ENCODE results near the gene SGSM2. TPM values are rescaled to one million over a fixed set of nuclear protein-coding genes. Genes with fewer than 3 reads are reported as not detected.

The SGSM2 gene
- total RNA-seq, 2 donors from 2014 or later, result 35.2 to 43.4 TPM

DNA sequence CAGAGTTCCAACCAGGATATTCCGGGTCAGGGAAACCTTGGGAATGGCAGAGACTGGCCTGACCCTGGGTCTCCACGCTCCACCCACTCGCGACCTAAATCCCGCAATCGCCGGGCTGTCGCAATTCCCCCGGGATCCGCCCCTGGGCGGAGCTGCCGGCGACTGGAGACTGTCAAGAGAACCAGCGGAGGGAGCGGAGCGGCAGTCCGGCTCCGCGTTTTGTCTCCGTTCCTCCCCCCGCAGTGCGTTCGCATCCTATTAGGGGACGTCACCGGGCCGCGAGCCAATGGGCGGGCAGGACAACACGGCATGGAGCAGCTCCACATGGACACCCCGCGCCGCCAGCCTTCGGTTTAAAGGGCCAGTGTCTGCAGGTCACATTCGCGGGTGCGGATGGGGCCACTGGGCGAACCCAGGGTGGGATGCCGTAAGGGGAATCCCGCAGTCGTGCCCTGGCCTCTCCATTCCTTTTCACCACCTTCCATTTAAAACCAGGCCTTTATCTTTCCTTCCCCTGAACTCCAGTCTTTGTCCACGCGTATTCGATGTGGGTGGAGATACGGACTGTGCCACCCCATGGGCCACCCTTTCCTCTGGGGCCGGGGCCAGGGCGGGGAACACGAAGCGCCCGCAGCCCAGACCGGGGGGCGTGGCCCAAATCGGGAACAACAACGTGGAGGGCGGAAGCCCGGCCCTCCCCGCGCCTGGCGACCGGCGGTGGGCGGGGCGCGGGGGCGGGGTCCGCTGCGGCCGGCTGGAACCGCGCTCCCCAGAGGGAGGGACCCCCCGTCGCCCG is 64.3 kb downstream of the SGSM2 start:
- H3K4me3 Mint-ChIP-seq, result peak overlapping the region; percentile 97
- peak overlapping the region; percentile 92 for H3K27ac Mint-ChIP-seq
- H3K4me1 Mint-ChIP-seq, result peaks cover 18% of the 10 kb centered on the region
- H3K9me3 Mint-ChIP-seq, result no peaks in the 10 kb centered on the region
- peaks cover 20% of the 10 kb centered on the region for H3K36me3 Mint-ChIP-seq (ENCODE audit: low read depth)
- H3K27me3 Mint-ChIP-seq, result no peaks in the 10 kb centered on the region
- peak; percentile 60 for ATAC-seq (replicated peaks)

DNA sequence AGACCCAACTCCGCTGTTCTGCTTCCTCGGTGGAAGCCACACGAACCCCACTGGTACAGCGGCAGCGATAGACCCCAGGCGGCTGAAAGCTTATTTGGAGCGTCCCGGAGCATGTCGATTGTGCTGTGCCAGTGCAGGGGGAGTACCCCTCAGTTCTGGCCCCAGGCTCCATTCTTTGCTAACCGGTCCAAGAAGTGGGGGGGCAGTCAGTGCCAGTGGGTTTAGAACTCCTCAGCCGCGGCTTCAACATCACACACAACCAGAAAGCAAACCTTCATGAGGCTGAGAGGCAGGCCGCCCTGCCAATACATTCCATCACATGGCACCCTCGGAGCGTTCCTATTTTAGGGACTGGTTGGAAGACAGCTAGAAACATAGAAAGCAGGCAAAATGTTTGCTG is 65.2 kb downstream of the SGSM2 start:
- H3K27me3 Mint-ChIP-seq, result no peaks in the 10 kb centered on the region
- H3K27ac Mint-ChIP-seq, result peak overlapping the region; percentile 92
- no peaks in the 10 kb centered on the region for H3K9me3 Mint-ChIP-seq
- no peak for ATAC-seq (replicated peaks)
- H3K36me3 Mint-ChIP-seq (ENCODE audit: low read depth), result peaks cover 20% of the 10 kb centered on the region
- peak overlapping the region; percentile 97 for H3K4me3 Mint-ChIP-seq
- H3K4me1 Mint-ChIP-seq, result peaks cover 24% of the 10 kb centered on the region

DNA sequence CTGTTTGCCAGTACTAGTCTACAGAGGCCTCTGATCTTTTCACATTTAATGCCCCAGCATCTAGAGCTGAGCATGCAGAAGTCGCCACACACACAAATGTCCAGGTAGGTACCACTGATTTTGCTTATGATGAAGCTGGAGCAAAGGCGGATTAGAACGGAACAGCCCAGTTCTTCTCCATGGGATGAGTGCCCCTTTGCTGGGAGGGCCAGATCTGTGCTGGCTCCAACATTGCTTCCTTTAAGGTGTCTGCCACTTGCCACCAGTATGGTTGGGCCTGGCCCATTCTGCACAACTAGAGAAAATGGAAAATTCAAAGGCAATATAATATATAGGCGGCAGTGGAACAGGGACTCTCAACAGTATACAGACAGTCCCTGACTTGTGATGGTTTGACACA is 65.7 kb downstream of the SGSM2 start:
- Mint-ChIP-seq H3K27me3 (no peaks in the 10 kb centered on the region), H3K4me1 (peaks cover 22% of the 10 kb centered on the region), H3K27ac (no peak overlapping the region), H3K9me3 (no peaks in the 10 kb centered on the region), H3K4me3 (peak overlapping the region; percentile 97), H3K36me3 (ENCODE audit: low read depth) (peaks cover 20% of the 10 kb centered on the region)
- ATAC-seq (replicated peaks), result no peak

DNA sequence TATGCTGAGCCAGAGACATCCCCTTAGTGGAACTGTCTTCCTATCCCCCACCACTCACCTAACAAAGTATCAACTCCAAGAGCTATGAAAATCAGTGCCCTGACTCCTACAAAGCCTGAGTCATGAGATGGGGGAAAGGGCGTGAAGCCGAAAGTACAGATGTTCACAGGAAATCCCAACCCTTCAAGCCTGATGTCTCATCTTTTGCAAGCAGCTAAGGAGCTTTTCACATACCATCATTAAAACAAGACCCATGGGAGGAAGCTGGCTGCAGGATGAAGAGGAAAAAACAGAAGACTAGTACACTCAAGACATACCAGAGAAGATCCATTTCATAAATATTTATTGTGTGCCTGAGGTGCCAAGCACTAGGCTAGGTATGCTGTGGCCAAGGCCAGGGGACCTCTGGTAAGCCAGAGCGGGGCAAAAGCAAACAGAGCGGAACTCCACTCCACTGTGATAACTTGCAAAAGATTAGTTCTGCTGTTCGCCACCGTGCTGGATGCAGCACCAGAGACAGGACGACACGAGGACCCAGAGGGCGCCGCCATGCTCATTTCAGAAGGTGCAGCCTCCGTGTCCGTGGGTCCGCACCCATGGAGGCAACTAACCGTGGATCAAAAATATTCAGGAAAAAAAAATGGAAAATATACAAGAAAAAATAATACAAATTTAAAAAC is 68.1 kb downstream of the SGSM2 start:
- Mint-ChIP-seq H3K27me3 (no peaks in the 10 kb centered on the region), H3K4me1 (peaks cover 16% of the 10 kb centered on the region), H3K27ac (peak overlapping the region; percentile 76), H3K4me3 (peak overlapping the region; percentile 36), H3K9me3 (no peaks in the 10 kb centered on the region), H3K36me3 (ENCODE audit: low read depth) (peaks cover 14% of the 10 kb centered on the region)
- ATAC-seq (replicated peaks), result no peak

DNA sequence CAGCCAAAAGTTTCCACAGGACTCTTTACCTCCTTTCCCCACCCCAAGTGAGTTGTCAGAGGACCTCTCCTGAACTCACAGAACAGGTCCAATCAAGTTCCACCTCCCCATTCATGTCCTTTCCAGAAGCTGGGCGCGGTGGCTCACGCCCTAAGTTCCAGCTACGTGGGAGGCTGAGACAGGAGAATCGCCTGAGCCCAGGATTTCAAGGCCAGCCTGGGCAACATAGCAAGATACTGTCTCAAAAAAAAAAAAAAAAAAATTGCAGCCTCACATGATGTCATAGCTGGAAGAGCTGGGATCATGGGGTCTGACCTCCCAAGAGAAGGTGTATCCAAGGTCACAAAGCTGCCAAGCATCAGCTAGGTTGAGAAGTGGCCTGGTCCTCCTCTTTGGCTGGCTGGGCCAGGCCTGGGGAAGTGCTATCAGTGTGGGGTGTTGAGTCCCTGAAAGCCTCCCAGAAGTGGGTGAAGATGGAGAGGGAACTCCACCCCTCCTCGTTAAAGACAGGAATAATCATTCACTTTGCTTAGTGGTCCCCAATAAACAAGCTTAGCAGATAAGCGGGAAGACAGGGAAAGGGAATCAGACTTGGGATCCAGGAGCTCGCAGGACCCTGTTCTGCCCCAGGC is 69.1 kb downstream of the SGSM2 start:
- peak overlapping the region; percentile 66 for H3K27ac Mint-ChIP-seq
- no peaks in the 10 kb centered on the region for H3K9me3 Mint-ChIP-seq
- peaks cover 11% of the 10 kb centered on the region for H3K36me3 Mint-ChIP-seq (ENCODE audit: low read depth)
- no peaks in the 10 kb centered on the region for H3K27me3 Mint-ChIP-seq
- no peak for ATAC-seq (replicated peaks)
- peaks cover 16% of the 10 kb centered on the region for H3K4me1 Mint-ChIP-seq
- H3K4me3 Mint-ChIP-seq, result peak overlapping the region; percentile 16

DNA sequence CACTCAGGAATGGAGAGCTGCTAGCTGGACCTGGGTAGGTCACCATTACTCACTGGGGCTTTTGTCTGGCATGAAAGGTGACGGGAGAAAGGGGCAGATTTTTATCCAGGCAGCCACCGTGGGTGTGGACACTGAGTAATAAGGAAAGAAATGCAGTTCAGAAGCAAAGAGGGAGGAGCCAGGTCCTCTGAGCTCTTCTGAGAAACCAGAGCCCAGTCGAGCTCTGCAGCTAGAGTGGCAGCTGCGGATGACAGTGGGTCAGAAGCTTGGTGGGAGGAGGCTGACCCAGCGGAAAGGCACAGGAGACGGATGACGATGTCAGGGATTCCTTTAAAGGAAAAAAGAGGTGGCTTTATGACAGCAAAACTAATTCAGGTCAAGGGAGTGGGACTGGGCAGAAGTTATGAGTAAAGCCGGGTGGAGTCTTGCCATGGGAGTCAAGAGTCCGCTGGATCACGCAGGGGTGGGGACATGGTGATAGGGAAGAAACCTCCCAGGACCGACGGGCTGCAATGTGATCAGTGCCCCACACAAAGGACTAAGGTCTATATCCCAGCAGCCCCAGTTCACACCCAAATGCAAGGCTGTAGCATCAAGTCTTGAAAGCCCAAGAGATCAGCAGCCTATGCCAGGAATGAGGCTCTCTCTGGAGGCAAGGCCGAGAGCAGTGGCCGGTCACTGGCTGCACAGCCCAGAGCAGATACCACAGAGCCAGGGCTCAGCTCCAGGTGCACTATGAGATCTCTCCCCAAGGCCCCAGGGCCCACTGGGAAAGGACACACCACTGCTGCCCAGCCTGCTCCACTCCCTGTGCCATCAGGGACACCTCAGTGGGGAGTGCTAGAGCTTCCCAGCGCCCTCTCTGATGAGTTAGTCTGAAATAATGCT is 69.8 kb downstream of the SGSM2 start:
- H3K4me1 Mint-ChIP-seq, result peaks cover 16% of the 10 kb centered on the region
- no peaks in the 10 kb centered on the region for H3K27me3 Mint-ChIP-seq
- peak overlapping the region; percentile 16 for H3K4me3 Mint-ChIP-seq
- H3K9me3 Mint-ChIP-seq, result no peaks in the 10 kb centered on the region
- peak; percentile 83 for ATAC-seq (replicated peaks)
- peaks cover 9% of the 10 kb centered on the region for H3K36me3 Mint-ChIP-seq (ENCODE audit: low read depth)
- H3K27ac Mint-ChIP-seq, result peak overlapping the region; percentile 66

DNA sequence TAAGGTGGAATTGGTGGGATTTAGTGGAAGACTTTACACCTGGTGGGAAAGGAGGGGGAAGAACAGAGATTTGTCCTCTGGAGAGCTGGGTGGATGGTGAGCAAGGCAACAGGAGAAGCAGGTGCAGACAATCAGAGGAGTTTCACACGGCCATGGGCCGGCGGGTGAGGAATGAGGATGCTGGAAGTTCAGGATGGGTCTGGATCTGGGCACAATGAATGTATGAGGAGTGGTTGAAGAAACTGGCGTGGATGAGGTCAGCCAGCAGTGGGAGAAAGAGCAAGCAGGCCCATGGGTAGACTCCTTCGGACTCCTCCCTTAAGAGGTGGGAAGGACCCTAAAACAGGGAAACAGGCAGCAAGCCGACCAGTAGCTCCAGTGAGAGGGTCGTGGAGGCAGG is 73.7 kb downstream of the SGSM2 start:
- no peaks in the 10 kb centered on the region for H3K9me3 Mint-ChIP-seq
- no peak overlapping the region for H3K27ac Mint-ChIP-seq
- ATAC-seq (replicated peaks), result no peak
- H3K4me3 Mint-ChIP-seq, result no peak overlapping the region
- H3K36me3 Mint-ChIP-seq (ENCODE audit: low read depth), result peaks cover 18% of the 10 kb centered on the region
- H3K27me3 Mint-ChIP-seq, result no peaks in the 10 kb centered on the region
- peaks cover 7% of the 10 kb centered on the region for H3K4me1 Mint-ChIP-seq

DNA sequence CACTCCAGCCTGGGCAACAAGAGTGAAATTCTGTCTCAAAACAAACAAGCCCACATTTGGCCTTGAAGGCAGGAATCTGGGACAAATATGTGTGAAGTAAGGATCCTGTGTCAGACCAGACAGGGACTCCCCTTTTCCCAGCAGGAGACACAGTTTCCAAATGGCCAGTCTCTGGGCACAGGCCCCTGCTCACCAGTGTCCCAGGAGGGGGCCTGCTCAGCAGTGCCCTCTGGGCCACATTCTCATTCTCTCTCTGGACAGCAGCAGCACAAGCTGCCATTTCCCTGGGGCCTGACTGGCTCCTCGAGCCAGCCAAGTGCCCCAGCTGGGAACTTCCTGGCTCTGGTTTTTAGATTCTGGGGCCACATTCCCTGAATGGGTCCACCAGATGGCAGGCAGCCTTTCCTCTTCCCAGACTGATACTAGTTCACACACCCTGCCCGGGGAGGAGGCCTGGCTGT is 75.3 kb downstream of the SGSM2 start:
- no peak overlapping the region for H3K27ac Mint-ChIP-seq
- no peak for ATAC-seq (replicated peaks)
- no peaks in the 10 kb centered on the region for H3K4me1 Mint-ChIP-seq
- H3K9me3 Mint-ChIP-seq, result no peaks in the 10 kb centered on the region
- H3K36me3 Mint-ChIP-seq (ENCODE audit: low read depth), result peaks cover 18% of the 10 kb centered on the region
- H3K27me3 Mint-ChIP-seq, result no peaks in the 10 kb centered on the region
- no peak overlapping the region for H3K4me3 Mint-ChIP-seq

DNA sequence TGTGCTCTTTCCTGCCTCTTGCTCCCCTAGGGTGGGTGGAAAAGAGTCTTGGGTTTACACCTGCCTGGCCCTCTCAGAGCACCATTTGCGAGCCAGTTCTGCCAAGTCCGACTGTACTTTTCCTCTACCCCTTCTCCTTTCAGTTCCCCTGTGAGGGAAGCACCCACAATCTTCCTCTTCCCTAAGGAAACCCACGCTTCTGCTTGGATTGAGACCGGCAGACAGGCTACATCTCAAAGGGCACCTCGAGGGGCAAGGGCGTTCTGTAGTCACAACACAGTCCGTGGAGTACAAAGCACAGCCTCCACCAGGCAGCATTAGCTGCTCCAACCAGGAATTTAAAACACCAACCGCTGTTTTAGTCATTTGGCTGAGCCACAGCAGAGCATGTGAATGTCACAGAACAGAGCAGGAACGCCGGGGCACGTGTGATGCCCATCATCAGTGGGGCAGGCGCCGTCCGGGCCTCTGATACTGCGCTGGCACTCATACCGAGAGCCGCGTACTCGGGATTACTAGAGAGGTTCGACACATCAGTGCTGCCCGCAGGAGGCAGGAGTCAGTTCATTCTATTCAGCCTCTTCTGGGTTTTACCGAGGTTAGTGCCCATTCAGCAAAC is 77.3 kb downstream of the SGSM2 start:
- no peak overlapping the region for H3K27ac Mint-ChIP-seq
- H3K4me1 Mint-ChIP-seq, result no peaks in the 10 kb centered on the region
- H3K36me3 Mint-ChIP-seq (ENCODE audit: low read depth), result peaks cover 35% of the 10 kb centered on the region
- no peak for ATAC-seq (replicated peaks)
- no peak overlapping the region for H3K4me3 Mint-ChIP-seq
- no peaks in the 10 kb centered on the region for H3K9me3 Mint-ChIP-seq
- H3K27me3 Mint-ChIP-seq, result no peaks in the 10 kb centered on the region

DNA sequence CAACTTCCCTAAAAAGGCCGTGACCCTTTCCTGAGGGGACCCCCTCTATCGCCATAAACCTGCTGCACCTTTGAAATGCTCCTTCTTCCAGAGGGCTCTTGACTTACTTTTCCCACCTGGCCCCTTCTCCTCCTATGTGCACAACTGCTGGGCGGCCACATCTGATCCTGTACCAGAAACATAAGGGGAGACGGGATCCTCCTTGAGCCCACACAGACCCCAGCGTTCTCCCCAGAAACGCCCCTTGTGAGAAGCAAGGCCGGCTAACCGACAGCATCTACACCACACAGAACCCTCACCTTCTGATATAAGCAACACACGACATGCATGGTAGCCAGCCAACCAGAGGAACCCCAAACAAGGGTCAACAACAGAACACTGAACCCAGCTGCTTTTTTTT is 77.8 kb downstream of the SGSM2 start:
- H3K27ac Mint-ChIP-seq, result no peak overlapping the region
- no peaks in the 10 kb centered on the region for H3K4me1 Mint-ChIP-seq
- no peak overlapping the region for H3K4me3 Mint-ChIP-seq
- H3K36me3 Mint-ChIP-seq (ENCODE audit: low read depth), result peaks cover 40% of the 10 kb centered on the region
- H3K9me3 Mint-ChIP-seq, result no peaks in the 10 kb centered on the region
- no peaks in the 10 kb centered on the region for H3K27me3 Mint-ChIP-seq
- ATAC-seq (replicated peaks), result no peak

DNA sequence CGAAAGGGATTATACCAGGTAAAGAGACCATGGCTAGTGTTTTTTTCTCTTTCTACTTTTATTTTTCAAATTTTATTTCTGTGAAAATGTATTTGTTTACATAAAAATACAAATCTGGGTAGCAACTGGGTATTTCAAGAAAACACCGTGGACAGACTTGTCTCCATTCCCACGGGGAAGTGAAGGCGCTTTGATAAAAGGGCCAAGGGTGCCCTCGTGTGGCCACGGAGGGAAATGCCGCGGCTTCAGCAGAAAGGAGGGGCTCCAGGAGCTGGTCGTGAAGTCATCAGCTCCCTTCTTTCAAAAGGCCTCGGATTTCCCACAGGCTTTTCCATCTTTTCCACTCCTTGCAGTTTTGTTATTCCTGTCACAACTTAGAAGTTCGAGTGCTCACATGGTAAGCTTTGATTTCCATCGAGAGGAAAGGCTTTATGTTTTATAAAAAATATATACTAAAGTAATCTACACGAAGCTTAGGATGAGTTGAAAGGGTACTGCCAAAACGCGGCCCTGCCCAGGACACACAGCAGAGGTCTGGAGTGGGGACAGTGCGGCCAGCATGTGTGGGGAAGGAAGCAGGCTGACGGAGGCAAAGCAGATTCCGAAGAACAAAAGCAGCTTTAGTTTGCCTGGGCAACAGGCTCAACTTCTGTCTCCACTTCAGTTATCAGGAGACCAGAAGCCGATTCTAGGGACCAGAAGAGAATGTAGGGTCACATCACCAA is 78.9 kb downstream of the SGSM2 start:
- no peaks in the 10 kb centered on the region for H3K27me3 Mint-ChIP-seq
- H3K9me3 Mint-ChIP-seq, result no peaks in the 10 kb centered on the region
- no peak overlapping the region for H3K4me3 Mint-ChIP-seq
- H3K36me3 Mint-ChIP-seq (ENCODE audit: low read depth), result peaks cover 51% of the 10 kb centered on the region
- H3K4me1 Mint-ChIP-seq, result no peaks in the 10 kb centered on the region
- H3K27ac Mint-ChIP-seq, result peak overlapping the region; percentile 50
- peak; percentile 84 for ATAC-seq (replicated peaks)

DNA sequence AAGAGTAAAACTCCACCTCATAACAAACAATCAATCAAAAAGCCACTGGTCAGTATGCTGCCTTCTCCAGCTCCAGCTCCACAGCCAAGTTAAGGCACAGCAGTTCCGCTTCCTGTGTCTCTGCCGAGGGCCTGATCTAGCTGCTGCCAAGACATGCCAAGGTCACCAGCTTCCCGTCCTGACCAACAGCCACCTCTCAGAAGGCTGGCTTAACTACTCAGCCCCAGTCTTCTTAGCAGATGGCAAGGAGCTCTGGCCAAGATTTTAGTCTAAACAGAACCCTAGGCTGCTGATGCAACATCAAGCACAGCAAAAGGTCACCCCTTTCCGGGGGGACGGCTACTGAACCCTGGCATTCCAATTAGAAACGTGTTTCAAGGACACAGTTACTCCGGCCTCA is 81.3 kb downstream of the SGSM2 start:
- H3K4me3 Mint-ChIP-seq, result no peak overlapping the region
- H3K27me3 Mint-ChIP-seq, result no peaks in the 10 kb centered on the region
- no peaks in the 10 kb centered on the region for H3K4me1 Mint-ChIP-seq
- peaks cover 69% of the 10 kb centered on the region for H3K36me3 Mint-ChIP-seq (ENCODE audit: low read depth)
- peak overlapping the region; percentile 25 for H3K27ac Mint-ChIP-seq
- H3K9me3 Mint-ChIP-seq, result no peaks in the 10 kb centered on the region
- no peak for ATAC-seq (replicated peaks)

DNA sequence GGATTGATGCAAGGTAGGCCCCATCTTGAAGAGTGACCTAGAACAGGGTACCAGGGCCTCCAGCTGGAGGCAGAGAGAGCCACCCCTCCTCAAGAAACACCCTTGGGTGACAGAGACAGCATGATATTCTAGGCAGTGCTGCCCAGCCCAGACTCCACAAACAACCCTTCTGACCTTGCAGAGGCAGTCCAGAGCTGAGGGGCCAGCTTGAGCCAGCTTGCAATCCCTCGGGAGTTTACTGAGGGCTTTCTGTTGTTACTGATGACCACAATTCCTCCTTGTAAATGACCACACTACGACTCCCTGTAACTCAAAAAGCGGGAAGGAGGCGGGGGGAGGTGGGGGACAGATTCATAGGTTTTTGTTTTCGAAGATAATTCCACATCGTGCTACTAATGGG is 82.2 kb downstream of the SGSM2 start:
- Mint-ChIP-seq H3K9me3 (no peaks in the 10 kb centered on the region), H3K27me3 (no peaks in the 10 kb centered on the region), H3K4me3 (no peak overlapping the region), H3K36me3 (ENCODE audit: low read depth) (peaks cover 62% of the 10 kb centered on the region), H3K4me1 (no peaks in the 10 kb centered on the region), H3K27ac (no peak overlapping the region)
- no peak for ATAC-seq (replicated peaks)

Data from activated T-helper 17 cell treated with anti-CD3 and anti-CD28 coated beads, Interleukin-2, amount 50 U/mL, for 72 hours (primary cell).